GM18507 (cell line): ENCODE data around the gene POTEH.
"Not testable (repeated sequence)": the region's sequence is repeated elsewhere in the genome, so short reads cannot be mapped to it uniquely, and the experiment has no call there.

Experiments used
- DNase-seq: peaks from one replicate; pipeline ENCODE4 v3.0.0; 2011; ENCODE audit warnings: low read depth; ENCODE audit not compliant: insufficient read length; ENCODE audit errors: extremely low spot score
- FAIRE-seq: peaks from 2 replicates; lab custom pipeline; 2011; peaks lifted over from hg19 to GRCh38; lab: Jason Lieb, UNC

POTEH gene

GRCh38 chr22:15729209-15729917, 39.5 kb downstream of the POTEH start:
- FAIRE-seq: not testable (repeated sequence)

GRCh38 chr22:15731023-15731422, 41.2 kb downstream of the POTEH start:
- not testable (repeated sequence) for FAIRE-seq, DNase-seq

More at GRCh38 chr22:15729209-15729917, 39.5 kb downstream of the POTEH start:
- DNase-seq: not testable (repeated sequence)

GRCh38 chr22:15734411-15734810, 44.6 kb downstream of the POTEH start:
- FAIRE-seq, DNase-seq: not testable (repeated sequence)

- not testable (repeated sequence) for FAIRE-seq, DNase-seq
Measured at GRCh38 chr22:15738157-15738908, 48.5 kb downstream of the POTEH start.

- DNase-seq, FAIRE-seq: not testable (repeated sequence)
Measured at GRCh38 chr22:15738909-15739391, 49.1 kb downstream of the POTEH start.

- DNase-seq, FAIRE-seq: not testable (repeated sequence)
Measured at GRCh38 chr22:15747636-15748323, 58.0 kb downstream of the POTEH start.

GRCh38 chr22:15749181-15749970, 59.5 kb downstream of the POTEH start:
- not testable (repeated sequence) for DNase-seq, FAIRE-seq

GRCh38 chr22:15759443-15760097, 69.7 kb downstream of the POTEH start:
- DNase-seq, FAIRE-seq: not testable (repeated sequence)

GRCh38 chr22:15760388-15761150, 70.7 kb downstream of the POTEH start:
- not testable (repeated sequence) for FAIRE-seq, DNase-seq

GRCh38 chr22:15761151-15761777, 71.4 kb downstream of the POTEH start:
- not testable (repeated sequence) for FAIRE-seq, DNase-seq

- not testable (repeated sequence) for DNase-seq, FAIRE-seq
Measured at GRCh38 chr22:15763559-15763958, 73.7 kb downstream of the POTEH start.
